GM19467 (cell line): ENCODE data around the gene BGN.

Source experiments
- ATAC-seq: cut with Tn5 transposase; IDR thresholded peaks from one replicate; pipeline ENCODE4 v1.9.1; 2021; ENCODE audit warnings: mild to moderate bottlenecking, moderate library complexity; ENCODE audit not compliant: unreplicated experiment

Gene BGN

GRCh38 chrX:153494541-153495361 is at the start of gene BGN:
TSS of gene BGN (plus strand) at chrX:153494980. CDS start at chrX:153504632, 9,652 bp downstream.
- ATAC-seq, result no peak

GRCh38 chrX:153445106-153445855 is 49.5 kb upstream of the BGN start:
- ATAC-seq, result no peak

- ATAC-seq, result no peak
Observed at GRCh38 chrX:153445856-153446635, 48.7 kb upstream of the BGN start, which contains the start of gene TREX2. TSS of gene TREX2 (minus strand) at chrX:153446056. CDS start at chrX:153445430, 626 bp downstream.

- ATAC-seq, result no peak
Observed at GRCh38 chrX:153446636-153446936, 48.2 kb upstream of the BGN start.

- ATAC-seq, result no peak
Observed at GRCh38 chrX:153446950-153447580, 47.7 kb upstream of the BGN start.

GRCh38 chrX:153447581-153447960 is 47.2 kb upstream of the BGN start:
- no peak for ATAC-seq

GRCh38 chrX:153448556-153449367 is 46.0 kb upstream of the BGN start:
- no peak for ATAC-seq

- no peak for ATAC-seq
Observed at GRCh38 chrX:153449368-153450113, 45.2 kb upstream of the BGN start.

GRCh38 chrX:153450114-153450948 is 44.4 kb upstream of the BGN start:
- no peak for ATAC-seq

- no peak for ATAC-seq
Observed at GRCh38 chrX:153450949-153451277, 43.9 kb upstream of the BGN start.

GRCh38 chrX:153454901-153455550 is 39.8 kb upstream of the BGN start:
- ATAC-seq, result no peak

GRCh38 chrX:153455571-153455970 is 39.2 kb upstream of the BGN start:
- no peak for ATAC-seq

- ATAC-seq, result no peak
Observed at GRCh38 chrX:153456161-153456560, 38.6 kb upstream of the BGN start.

GRCh38 chrX:153456704-153457103 is 38.1 kb upstream of the BGN start:
- no peak for ATAC-seq

- ATAC-seq, result no peak
Observed at GRCh38 chrX:153457136-153457825, 37.5 kb upstream of the BGN start.

- no peak for ATAC-seq
Observed at GRCh38 chrX:153457827-153458466, 36.8 kb upstream of the BGN start.

- no peak for ATAC-seq
Observed at GRCh38 chrX:153458476-153458875, 36.3 kb upstream of the BGN start.
